Kidney epithelial cell (primary cell): ENCODE data around the gene ABCG1. TPM values are rescaled to one million over a fixed set of nuclear protein-coding genes. Genes with fewer than 3 reads are reported as not detected.
A peak's percentile ranks its signal among the peaks of the same experiment; 100 is the strongest.

ENCODE experiments used
- DNase-seq: peaks from one replicate; pipeline ENCODE4 v3.0.0-alpha.2; 2010; ENCODE audit warnings: low read depth
- H3K27me3 ChIP-seq: 2 replicates; pipeline ENCODE4 v1.6.0; 2011; ENCODE audit warnings: low read length; ENCODE audit not compliant: control insufficient read depth, insufficient read depth
- H3K36me3 ChIP-seq: 2 replicates; pipeline ENCODE4 v1.5.1; 2011; ENCODE audit warnings: low read length; ENCODE audit not compliant: control insufficient read depth, insufficient read depth
- H3K4me3 ChIP-seq: 2 replicates; pipeline ENCODE4 v1.5.1; 2011; ENCODE audit warnings: low read depth, mild to moderate bottlenecking, control low read depth, low read length
- total RNA-seq: library from RNA; depleted of rRNA; stranded (reverse); fragments of >200 nt; gene quantifications from 2 replicates; pipeline ENCODE4 v1.2.3, GENCODE V29; 2015
- TF ChIP-seq, protein P1 (sequence below): IDR thresholded peaks from 2 replicates; pipeline ENCODE4 v1.5.1; 2011; ENCODE audit warnings: mild to moderate bottlenecking, moderate library complexity, low read length, control low read depth, inconsistent platforms; ENCODE audit not compliant: insufficient read depth, poor library complexity, severe bottlenecking

Gene ABCG1
- total RNA-seq, 1 donor from 2014 or later: 3.6 TPM

DNA sequence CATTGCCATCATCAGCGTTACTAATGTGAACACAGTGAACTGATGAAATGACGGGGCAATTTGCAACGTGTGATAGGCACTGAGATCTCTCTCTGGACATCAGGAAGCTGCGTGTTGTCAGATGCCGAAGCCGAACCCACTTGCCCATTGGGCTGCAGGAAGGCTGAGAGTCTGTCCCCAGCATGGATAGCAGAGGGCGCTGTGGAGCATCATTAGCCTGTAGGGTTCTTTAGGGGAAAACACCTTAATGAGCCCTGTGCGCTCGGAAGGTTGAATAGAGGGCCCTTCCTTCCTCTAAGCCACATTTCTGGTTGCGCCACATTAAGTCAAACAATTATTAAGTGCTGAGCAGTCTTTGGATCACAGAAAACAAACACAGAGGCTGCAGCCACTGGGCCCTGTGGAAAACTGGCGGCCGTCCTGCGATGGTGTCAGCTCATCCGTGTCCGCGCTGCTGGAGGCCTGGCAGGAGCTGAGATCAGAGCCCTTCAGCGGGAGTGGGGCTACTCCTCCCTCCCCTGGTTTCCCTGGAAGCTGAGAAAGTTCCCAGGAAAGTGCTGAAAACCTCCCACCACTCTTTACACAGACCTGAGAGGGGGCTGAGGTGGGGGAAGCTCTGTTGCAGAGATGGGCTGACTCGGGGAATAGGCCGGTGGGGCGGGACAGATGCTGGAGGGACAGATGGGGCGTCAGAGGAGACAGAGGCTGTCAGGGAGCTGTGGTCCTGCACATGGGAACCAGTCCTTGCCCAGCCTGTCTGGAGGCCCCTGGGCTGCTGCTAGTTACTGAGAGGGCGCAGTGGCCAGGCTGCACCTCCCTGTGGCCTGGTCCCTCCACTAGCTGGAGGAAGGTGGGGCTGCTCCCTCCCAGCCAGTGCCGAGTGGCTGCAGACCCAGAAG is 119.1 kb downstream of the ABCG1 start:
- H3K36me3 ChIP-seq: no peaks in the 10 kb centered on the region
- H3K27me3 ChIP-seq: peaks cover 3% of the 10 kb centered on the region
- TF ChIP-seq, protein P1, sequence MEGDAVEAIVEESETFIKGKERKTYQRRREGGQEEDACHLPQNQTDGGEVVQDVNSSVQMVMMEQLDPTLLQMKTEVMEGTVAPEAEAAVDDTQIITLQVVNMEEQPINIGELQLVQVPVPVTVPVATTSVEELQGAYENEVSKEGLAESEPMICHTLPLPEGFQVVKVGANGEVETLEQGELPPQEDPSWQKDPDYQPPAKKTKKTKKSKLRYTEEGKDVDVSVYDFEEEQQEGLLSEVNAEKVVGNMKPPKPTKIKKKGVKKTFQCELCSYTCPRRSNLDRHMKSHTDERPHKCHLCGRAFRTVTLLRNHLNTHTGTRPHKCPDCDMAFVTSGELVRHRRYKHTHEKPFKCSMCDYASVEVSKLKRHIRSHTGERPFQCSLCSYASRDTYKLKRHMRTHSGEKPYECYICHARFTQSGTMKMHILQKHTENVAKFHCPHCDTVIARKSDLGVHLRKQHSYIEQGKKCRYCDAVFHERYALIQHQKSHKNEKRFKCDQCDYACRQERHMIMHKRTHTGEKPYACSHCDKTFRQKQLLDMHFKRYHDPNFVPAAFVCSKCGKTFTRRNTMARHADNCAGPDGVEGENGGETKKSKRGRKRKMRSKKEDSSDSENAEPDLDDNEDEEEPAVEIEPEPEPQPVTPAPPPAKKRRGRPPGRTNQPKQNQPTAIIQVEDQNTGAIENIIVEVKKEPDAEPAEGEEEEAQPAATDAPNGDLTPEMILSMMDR: peak; percentile 81
- DNase-seq: peak; percentile 69
- no peak overlapping the region for H3K4me3 ChIP-seq

GRCh38 chr21:42338729-42339715 is 120.1 kb downstream of the ABCG1 start:
- Histone ChIP-seq H3K4me3 (no peak overlapping the region), H3K27me3 (peaks cover 3% of the 10 kb centered on the region), H3K36me3 (no peaks in the 10 kb centered on the region)
- no peak for DNase-seq
- TF ChIP-seq, protein P1: no peak

GRCh38 chr21:42340187-42341050 is 121.5 kb downstream of the ABCG1 start:
- TF ChIP-seq, protein P1: no peak
- Histone ChIP-seq H3K4me3 (no peak overlapping the region), H3K36me3 (no peaks in the 10 kb centered on the region), H3K27me3 (peaks cover 3% of the 10 kb centered on the region)
- DNase-seq: no peak

GRCh38 chr21:42341776-42342542 is 123.0 kb downstream of the ABCG1 start:
- DNase-seq: no peak
- TF ChIP-seq, protein P1: no peak
- Histone ChIP-seq H3K36me3 (no peaks in the 10 kb centered on the region), H3K4me3 (no peak overlapping the region), H3K27me3 (no peaks in the 10 kb centered on the region)

DNA sequence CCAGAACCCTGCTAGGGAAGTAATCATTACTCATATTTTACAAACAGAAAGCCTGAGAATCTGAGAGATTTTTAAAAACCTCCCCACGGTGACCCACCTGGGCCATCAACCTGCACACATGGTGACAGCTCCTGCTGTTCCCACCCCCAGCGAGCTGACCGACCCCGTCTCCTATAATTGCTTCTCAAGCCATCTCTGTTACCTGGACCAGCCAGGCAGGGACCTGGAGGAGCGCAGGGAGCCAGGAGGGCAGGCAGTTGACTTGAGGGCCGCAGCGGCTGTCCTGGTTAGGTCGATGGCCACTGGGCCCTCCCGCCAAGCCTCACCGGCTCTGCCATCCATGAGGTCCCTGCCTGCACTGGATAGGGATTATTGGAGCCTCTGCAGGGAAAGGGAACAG is 124.2 kb downstream of the ABCG1 start:
- no peak for DNase-seq
- TF ChIP-seq, protein P1: no peak
- H3K36me3 ChIP-seq: no peaks in the 10 kb centered on the region
- no peak overlapping the region for H3K4me3 ChIP-seq
- H3K27me3 ChIP-seq: peaks cover 4% of the 10 kb centered on the region
